ENCODE data around the gene ULK3.

ULK3 gene

DNA sequence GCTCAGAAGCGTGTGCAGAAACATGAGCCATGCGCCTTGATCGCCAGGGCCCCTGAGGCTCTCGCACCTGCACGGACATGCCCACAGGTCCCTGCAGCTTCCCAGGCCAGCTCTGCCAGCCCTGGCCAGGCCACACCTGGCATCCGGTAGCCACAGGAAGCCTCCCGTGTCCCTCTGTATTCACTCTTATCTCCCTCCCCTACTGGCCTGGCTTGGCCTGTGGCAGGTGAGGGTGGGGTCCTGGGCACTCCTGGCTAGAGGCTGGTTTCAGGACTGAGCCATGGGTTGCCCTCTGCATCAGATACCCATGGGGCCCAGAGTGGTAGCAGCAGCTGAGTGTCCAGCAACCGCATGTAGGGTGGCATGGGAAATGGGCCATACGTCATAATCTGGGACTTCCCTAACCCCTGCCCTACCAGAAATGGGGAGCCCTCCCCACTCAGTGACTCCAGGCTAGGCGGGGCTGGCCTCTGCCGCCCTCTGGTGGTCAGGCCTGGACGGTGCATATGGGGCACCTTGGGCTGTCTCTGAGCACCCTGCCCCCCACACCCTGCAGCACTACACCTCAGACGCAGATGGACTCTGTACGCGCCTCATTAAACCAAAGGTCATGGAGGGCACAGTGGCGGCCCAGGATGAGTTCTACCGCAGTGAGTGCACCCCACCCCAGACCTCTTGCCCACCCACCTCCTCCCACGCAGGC is 42.9 kb downstream of the ULK3 start:
- Histone ChIP-seq H3K36me3 (replicated peaks; ENCODE audit: insufficient read depth, low read length) (peaks cover 21% of the 10 kb centered on the region), H3K27me3 (replicated peaks; ENCODE audit: insufficient read depth, low read length) (no peaks in the 10 kb centered on the region), H4K20me1 (ENCODE audit: insufficient read depth, low read length) (peaks cover 23% of the 10 kb centered on the region; the same call in 1 of the 2 replicates), H3K79me2 (ENCODE audit: low read length) (peaks cover 65% of the 10 kb centered on the region), H3K4me3 (ENCODE audit: low read length) (no peak overlapping the region), H3K4me1 (ENCODE audit: low read length) (peaks cover 30% of the 10 kb centered on the region), H3F3A (ENCODE audit: insufficient read depth, low read length) (peaks cover 47% of the 10 kb centered on the region), H3K4me2 (ENCODE audit: low read depth, low read length) (peak overlapping the region; percentile 45), H3K9me2 (replicated peaks; ENCODE audit: insufficient read depth, low read length) (no peaks in the 10 kb centered on the region), H3K9me3 (replicated peaks; ENCODE audit: insufficient read depth, low read length) (no peaks in the 10 kb centered on the region), H3K27ac (ENCODE audit: low read length) (peak overlapping the region; percentile 82), H2AFZ (ENCODE audit: low read length) (no peak overlapping the region), H3K9ac (ENCODE audit: low read length) (peak overlapping the region; percentile 10; the same call in 1 of the 2 replicates)
- TF ChIP-seq, protein P1, sequence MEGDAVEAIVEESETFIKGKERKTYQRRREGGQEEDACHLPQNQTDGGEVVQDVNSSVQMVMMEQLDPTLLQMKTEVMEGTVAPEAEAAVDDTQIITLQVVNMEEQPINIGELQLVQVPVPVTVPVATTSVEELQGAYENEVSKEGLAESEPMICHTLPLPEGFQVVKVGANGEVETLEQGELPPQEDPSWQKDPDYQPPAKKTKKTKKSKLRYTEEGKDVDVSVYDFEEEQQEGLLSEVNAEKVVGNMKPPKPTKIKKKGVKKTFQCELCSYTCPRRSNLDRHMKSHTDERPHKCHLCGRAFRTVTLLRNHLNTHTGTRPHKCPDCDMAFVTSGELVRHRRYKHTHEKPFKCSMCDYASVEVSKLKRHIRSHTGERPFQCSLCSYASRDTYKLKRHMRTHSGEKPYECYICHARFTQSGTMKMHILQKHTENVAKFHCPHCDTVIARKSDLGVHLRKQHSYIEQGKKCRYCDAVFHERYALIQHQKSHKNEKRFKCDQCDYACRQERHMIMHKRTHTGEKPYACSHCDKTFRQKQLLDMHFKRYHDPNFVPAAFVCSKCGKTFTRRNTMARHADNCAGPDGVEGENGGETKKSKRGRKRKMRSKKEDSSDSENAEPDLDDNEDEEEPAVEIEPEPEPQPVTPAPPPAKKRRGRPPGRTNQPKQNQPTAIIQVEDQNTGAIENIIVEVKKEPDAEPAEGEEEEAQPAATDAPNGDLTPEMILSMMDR (IDR thresholded peaks at IDR 0.05; ENCODE audit: low read length), result peak; percentile 97
- TF ChIP-seq EZH2phosphoT487 (IDR thresholded peaks at IDR 0.05; ENCODE audit: low read length), result no peak
- DNase-seq, result peak; percentile 88

DNA sequence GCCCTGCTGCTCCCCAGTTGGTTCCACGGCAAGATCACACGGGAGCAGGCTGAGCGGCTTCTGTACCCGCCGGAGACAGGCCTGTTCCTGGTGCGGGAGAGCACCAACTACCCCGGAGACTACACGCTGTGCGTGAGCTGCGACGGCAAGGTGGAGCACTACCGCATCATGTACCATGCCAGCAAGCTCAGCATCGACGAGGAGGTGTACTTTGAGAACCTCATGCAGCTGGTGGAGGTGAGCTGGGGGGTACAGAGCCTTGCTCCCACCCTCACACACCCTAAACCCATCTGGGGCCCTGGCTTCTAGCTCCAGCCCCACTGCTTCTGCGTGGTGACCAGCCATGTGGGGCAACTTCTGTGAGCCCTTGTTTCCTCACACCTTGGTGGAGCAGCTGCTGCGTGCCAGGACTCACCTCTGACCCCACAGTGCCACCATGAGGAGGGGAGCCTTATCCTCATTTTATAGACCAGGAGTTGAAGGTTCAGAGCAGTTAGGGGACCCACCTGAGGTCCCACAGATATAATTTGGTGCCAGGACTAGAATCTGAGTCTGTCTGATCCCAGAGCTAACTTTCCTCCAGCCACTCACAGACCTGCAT is 43.6 kb downstream of the ULK3 start:
- peak overlapping the region; percentile 45; the same call in 1 of the 2 replicates for H3K4me2 ChIP-seq (ENCODE audit: low read depth, low read length)
- DNase-seq, result peak; percentile 47
- peaks cover 30% of the 10 kb centered on the region for H3K4me1 ChIP-seq (ENCODE audit: low read length)
- TF ChIP-seq, protein P1 (IDR thresholded peaks at IDR 0.05; ENCODE audit: low read length), result peak; percentile 30
- no peak for TF ChIP-seq EZH2 (optimal IDR thresholded peaks at IDR 0.05; ENCODE audit: low read depth, low read length)
- H3K4me3 ChIP-seq (ENCODE audit: low read length), result no peak overlapping the region
- H3K27ac ChIP-seq (ENCODE audit: low read length), result peak overlapping the region; percentile 82
- H3K9me3 ChIP-seq (replicated peaks; ENCODE audit: insufficient read depth, low read length), result no peaks in the 10 kb centered on the region
- H3F3A ChIP-seq (ENCODE audit: insufficient read depth, low read length), result peaks cover 47% of the 10 kb centered on the region
- H3K9ac ChIP-seq (ENCODE audit: low read length), result peak overlapping the region; percentile 10; the same call in 1 of the 2 replicates
- no peaks in the 10 kb centered on the region for H3K27me3 ChIP-seq (replicated peaks; ENCODE audit: insufficient read depth, low read length)
- no peaks in the 10 kb centered on the region for H3K9me2 ChIP-seq (replicated peaks; ENCODE audit: insufficient read depth, low read length)
- peaks cover 28% of the 10 kb centered on the region; the same call in 1 of the 2 replicates for H4K20me1 ChIP-seq (ENCODE audit: insufficient read depth, low read length)
- no peak overlapping the region for H2AFZ ChIP-seq (ENCODE audit: low read length)
- H3K79me2 ChIP-seq (ENCODE audit: low read length), result peaks cover 72% of the 10 kb centered on the region
- H3K36me3 ChIP-seq (replicated peaks; ENCODE audit: insufficient read depth, low read length), result peaks cover 21% of the 10 kb centered on the region

DNA sequence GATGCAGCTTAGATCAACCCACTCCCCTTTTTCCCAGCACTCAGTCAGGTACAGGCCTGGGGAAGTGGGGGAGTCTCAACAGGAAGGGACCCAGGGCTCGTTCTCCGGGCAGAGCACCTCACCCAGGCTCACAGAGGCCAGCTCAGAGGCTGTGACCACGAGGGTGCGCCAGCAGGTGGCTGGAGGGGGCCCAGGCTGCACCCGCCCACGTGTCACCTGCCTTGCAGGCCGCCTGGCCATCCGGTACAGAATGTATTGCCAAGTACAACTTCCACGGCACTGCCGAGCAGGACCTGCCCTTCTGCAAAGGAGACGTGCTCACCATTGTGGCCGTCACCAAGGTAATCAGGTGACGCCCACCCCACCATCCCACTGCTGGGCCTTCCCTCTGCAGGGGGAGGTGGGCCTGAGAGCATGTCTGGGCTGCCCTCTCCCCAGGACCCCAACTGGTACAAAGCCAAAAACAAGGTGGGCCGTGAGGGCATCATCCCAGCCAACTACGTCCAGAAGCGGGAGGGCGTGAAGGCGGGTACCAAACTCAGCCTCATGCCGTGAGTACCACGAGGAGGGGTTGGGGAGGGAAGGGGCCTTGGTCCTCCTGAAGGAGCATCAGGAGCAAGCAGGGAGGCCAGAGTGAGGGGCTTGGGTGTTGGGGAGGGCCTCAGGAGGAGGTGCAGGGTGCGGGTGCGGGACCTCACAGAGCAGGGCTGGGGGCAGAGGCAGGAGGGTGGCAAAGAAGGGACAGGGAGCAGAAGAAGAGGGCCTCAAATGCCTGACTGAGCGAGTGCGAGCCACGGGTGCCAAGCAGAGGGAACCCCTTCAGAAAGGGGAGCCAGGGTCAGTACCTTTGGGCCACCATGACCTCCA is 44.3 kb downstream of the ULK3 start:
- DNase-seq, result no peak
- Histone ChIP-seq H3K27ac (ENCODE audit: low read length) (peak overlapping the region; percentile 82; the same call in 1 of the 2 replicates), H3F3A (ENCODE audit: insufficient read depth, low read length) (peaks cover 47% of the 10 kb centered on the region), H3K9me3 (replicated peaks; ENCODE audit: insufficient read depth, low read length) (no peaks in the 10 kb centered on the region), H2AFZ (ENCODE audit: low read length) (no peak overlapping the region), H3K9ac (ENCODE audit: low read length) (no peak overlapping the region), H3K4me3 (ENCODE audit: low read length) (no peak overlapping the region), H3K27me3 (replicated peaks; ENCODE audit: insufficient read depth, low read length) (no peaks in the 10 kb centered on the region), H3K4me2 (ENCODE audit: low read depth, low read length) (no peak overlapping the region), H3K4me1 (ENCODE audit: low read length) (peaks cover 30% of the 10 kb centered on the region), H4K20me1 (ENCODE audit: insufficient read depth, low read length) (peaks cover 28% of the 10 kb centered on the region; the same call in 1 of the 2 replicates), H3K79me2 (ENCODE audit: low read length) (peaks cover 79% of the 10 kb centered on the region), H3K9me2 (replicated peaks; ENCODE audit: insufficient read depth, low read length) (no peaks in the 10 kb centered on the region), H3K36me3 (replicated peaks; ENCODE audit: insufficient read depth, low read length) (peaks cover 21% of the 10 kb centered on the region)
- TF ChIP-seq, protein P1 (IDR thresholded peaks at IDR 0.05; ENCODE audit: low read length), result no peak
- TF ChIP-seq EZH2 (optimal IDR thresholded peaks at IDR 0.05; ENCODE audit: low read depth, low read length), result no peak
- no peak for TF ChIP-seq EZH2phosphoT487 (IDR thresholded peaks at IDR 0.05; ENCODE audit: low read length)

Data from MM.1S (cell line).